Endothelial cell (in vitro differentiated cells): ENCODE data around the gene RPL21. TPM values are rescaled to one million over a fixed set of nuclear protein-coding genes. Genes with fewer than 3 reads are reported as not detected.

Experiments used
- DNase-seq: peaks from one replicate; pipeline ENCODE4 v3.0.0; 2021; ENCODE audit warnings: low spot score
- H3K27ac Mint-ChIP-seq: one replicate; pipeline ENCODE4 v1.8.0; 2021; ENCODE audit warnings: mixed read lengths, inconsistent platforms; ENCODE audit not compliant: unreplicated experiment
- H3K27me3 Mint-ChIP-seq: one replicate; pipeline ENCODE4 v1.8.0; 2021; ENCODE audit warnings: mild to moderate bottlenecking, moderate library complexity, mixed read lengths, inconsistent platforms; ENCODE audit not compliant: unreplicated experiment
- H3K36me3 Mint-ChIP-seq: one replicate; pipeline ENCODE4 v1.8.0; 2021; ENCODE audit warnings: mild to moderate bottlenecking, low read depth, mixed read lengths, inconsistent platforms; ENCODE audit not compliant: unreplicated experiment
- H3K4me1 Mint-ChIP-seq: one replicate; pipeline ENCODE4 v1.8.0; 2021; ENCODE audit warnings: mild to moderate bottlenecking, mixed read lengths, inconsistent platforms; ENCODE audit not compliant: unreplicated experiment
- H3K4me3 Mint-ChIP-seq: one replicate; pipeline ENCODE4 v1.8.0; 2021; ENCODE audit warnings: mild to moderate bottlenecking, mixed read lengths, inconsistent platforms; ENCODE audit not compliant: unreplicated experiment
- H3K9me3 Mint-ChIP-seq: one replicate; pipeline ENCODE4 v1.8.0; 2021; ENCODE audit warnings: mixed read lengths, inconsistent platforms; ENCODE audit not compliant: unreplicated experiment
- total RNA-seq: library from RNA; stranded (reverse); fragmentation: NEBNext Ultra II Directional; extraction: Animal tissue kit (Norgen Biotek cat#: 25700); gene quantifications from one replicate; pipeline ENCODE4 v1.2.1, GENCODE V29; 2021; ENCODE audit not compliant: unreplicated experiment
- TF ChIP-seq, protein P1 (sequence below): fragments of 200-600 bp; sonication (generic); IDR thresholded peaks from one replicate; pipeline ENCODE4 v1.5.0; 2021; ENCODE audit warnings: antibody characterized with exemption; ENCODE audit not compliant: unreplicated experiment

Gene RPL21
- total RNA-seq, 1 donor from 2014 or later, result 910 TPM

DNA sequence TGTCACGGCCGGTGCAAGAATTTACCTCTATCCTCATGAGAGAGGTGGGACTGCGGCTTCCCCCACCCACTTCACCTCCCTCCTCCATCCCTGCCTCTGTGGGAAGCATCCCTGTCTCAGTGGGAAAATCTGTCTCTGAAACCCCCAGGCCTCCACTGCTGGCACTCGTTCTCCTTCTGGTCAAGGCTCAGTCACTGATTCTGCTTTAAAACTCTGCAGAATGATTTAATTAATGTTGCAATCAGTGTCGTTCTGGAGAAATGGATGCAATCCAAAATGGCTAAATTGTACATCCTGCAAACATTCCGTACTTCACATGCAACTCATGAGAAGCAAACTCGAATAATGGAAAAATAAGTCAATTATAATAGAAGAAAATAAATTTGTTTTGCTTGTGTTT, 24.8 kb downstream of the RPL21 start:
- Mint-ChIP-seq H3K4me3 (no peak overlapping the region), H3K27me3 (no peaks in the 10 kb centered on the region), H3K9me3 (no peaks in the 10 kb centered on the region), H3K36me3 (no peaks in the 10 kb centered on the region), H3K4me1 (peaks cover 5% of the 10 kb centered on the region), H3K27ac (no peak overlapping the region)
- TF ChIP-seq, protein P1, sequence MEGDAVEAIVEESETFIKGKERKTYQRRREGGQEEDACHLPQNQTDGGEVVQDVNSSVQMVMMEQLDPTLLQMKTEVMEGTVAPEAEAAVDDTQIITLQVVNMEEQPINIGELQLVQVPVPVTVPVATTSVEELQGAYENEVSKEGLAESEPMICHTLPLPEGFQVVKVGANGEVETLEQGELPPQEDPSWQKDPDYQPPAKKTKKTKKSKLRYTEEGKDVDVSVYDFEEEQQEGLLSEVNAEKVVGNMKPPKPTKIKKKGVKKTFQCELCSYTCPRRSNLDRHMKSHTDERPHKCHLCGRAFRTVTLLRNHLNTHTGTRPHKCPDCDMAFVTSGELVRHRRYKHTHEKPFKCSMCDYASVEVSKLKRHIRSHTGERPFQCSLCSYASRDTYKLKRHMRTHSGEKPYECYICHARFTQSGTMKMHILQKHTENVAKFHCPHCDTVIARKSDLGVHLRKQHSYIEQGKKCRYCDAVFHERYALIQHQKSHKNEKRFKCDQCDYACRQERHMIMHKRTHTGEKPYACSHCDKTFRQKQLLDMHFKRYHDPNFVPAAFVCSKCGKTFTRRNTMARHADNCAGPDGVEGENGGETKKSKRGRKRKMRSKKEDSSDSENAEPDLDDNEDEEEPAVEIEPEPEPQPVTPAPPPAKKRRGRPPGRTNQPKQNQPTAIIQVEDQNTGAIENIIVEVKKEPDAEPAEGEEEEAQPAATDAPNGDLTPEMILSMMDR, result no peak
- no peak for DNase-seq

GRCh38 chr13:27279506-27279905, 28.1 kb downstream of the RPL21 start:
- H3K36me3 Mint-ChIP-seq, result no peaks in the 10 kb centered on the region
- H3K27ac Mint-ChIP-seq, result no peak overlapping the region
- H3K27me3 Mint-ChIP-seq, result peaks cover 5% of the 10 kb centered on the region
- peaks cover 3% of the 10 kb centered on the region for H3K4me1 Mint-ChIP-seq
- DNase-seq, result no peak
- no peak overlapping the region for H3K4me3 Mint-ChIP-seq
- TF ChIP-seq, protein P1, result no peak
- no peaks in the 10 kb centered on the region for H3K9me3 Mint-ChIP-seq

DNA sequence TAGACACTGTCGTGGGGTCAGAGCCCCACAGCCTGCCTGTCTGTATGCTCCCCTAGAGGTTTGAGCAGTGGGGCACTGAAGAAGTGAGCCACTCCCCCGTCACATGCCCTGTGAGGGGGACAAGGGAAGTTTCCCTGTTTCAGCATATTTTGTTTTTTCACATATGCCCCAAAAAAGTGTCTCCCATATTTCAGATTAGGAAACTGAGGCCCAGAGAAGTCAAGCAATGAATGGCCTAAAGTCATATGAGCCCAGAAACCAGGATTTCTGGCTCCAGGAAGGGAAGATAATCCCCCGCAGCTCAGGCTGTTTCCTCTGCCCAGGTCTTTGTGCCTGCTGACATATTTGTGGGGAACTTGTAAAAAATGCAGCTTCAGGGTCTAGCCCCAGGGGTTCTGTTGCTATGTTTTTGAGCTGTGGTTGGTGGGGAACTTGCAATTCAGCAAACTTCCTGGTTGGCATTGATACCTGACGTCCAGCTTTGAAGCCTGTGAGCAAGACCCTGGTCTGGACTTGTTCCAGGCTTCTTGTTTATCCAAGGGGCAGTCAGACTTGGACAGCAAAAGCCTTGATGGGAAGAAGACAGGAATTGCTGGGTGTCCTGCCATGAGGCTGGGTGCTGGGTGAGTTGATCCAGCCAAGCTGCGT, 28.8 kb downstream of the RPL21 start:
- Mint-ChIP-seq H3K27ac (no peak overlapping the region), H3K27me3 (peaks cover 5% of the 10 kb centered on the region), H3K36me3 (no peaks in the 10 kb centered on the region), H3K4me1 (peaks cover 3% of the 10 kb centered on the region), H3K4me3 (no peak overlapping the region), H3K9me3 (no peaks in the 10 kb centered on the region)
- DNase-seq, result no peak
- TF ChIP-seq, protein P1, result no peak

GRCh38 chr13:27280841-27281240, 29.5 kb downstream of the RPL21 start:
- peaks cover 3% of the 10 kb centered on the region for H3K4me1 Mint-ChIP-seq
- H3K9me3 Mint-ChIP-seq, result no peaks in the 10 kb centered on the region
- H3K27ac Mint-ChIP-seq, result no peak overlapping the region
- TF ChIP-seq, protein P1, result no peak
- H3K36me3 Mint-ChIP-seq, result no peaks in the 10 kb centered on the region
- H3K4me3 Mint-ChIP-seq, result no peak overlapping the region
- H3K27me3 Mint-ChIP-seq, result peaks cover 5% of the 10 kb centered on the region
- no peak for DNase-seq

- H3K9me3 Mint-ChIP-seq, result no peaks in the 10 kb centered on the region
- no peaks in the 10 kb centered on the region for H3K36me3 Mint-ChIP-seq
- no peak overlapping the region for H3K4me3 Mint-ChIP-seq
- H3K27ac Mint-ChIP-seq, result no peak overlapping the region
- H3K27me3 Mint-ChIP-seq, result peaks cover 5% of the 10 kb centered on the region
- DNase-seq, result no peak
- peaks cover 3% of the 10 kb centered on the region for H3K4me1 Mint-ChIP-seq
- TF ChIP-seq, protein P1, result no peak
Measured at GRCh38 chr13:27281420-27281819, 30.1 kb downstream of the RPL21 start.
